Astrocyte (in vitro differentiated cells and primary cell): ENCODE data around the gene VEGFB. TPM values are rescaled to one million over a fixed set of nuclear protein-coding genes. Genes with fewer than 3 reads are reported as not detected.

Source experiments
- DNase-seq: peaks from one replicate; pipeline ENCODE4 v3.0.0-alpha.2; 2010; ENCODE audit warnings: low read depth
- FAIRE-seq: peaks from 2 replicates; lab custom pipeline; 2011; peaks lifted over from hg19 to GRCh38; lab: Jason Lieb, UNC
- H2AFZ ChIP-seq: 2 replicates; pipeline ENCODE4 v1.6.0; 2012; ENCODE audit warnings: low read depth, low read length, inconsistent platforms
- H3K27ac ChIP-seq: 2 replicates; pipeline ENCODE4 v1.5.1; 2011; ENCODE audit warnings: low read depth, low read length, inconsistent platforms
- H3K27me3 ChIP-seq: 2 replicates; pipeline ENCODE4 v1.6.0; 2011; ENCODE audit warnings: low read length, inconsistent platforms; ENCODE audit not compliant: insufficient read depth
- H3K36me3 ChIP-seq: 2 replicates; pipeline ENCODE4 v1.5.1; 2011; ENCODE audit warnings: low read length, inconsistent platforms; ENCODE audit not compliant: insufficient read depth
- H3K4me1 ChIP-seq: 2 replicates; pipeline ENCODE4 v1.5.1; 2011; ENCODE audit warnings: low read length, inconsistent platforms; ENCODE audit not compliant: insufficient read depth
- H3K4me2 ChIP-seq: 2 replicates; pipeline ENCODE4 v1.6.0; 2012; ENCODE audit warnings: low read length, inconsistent platforms
- H3K4me3 ChIP-seq: 2 replicates; pipeline ENCODE4 v1.5.1; 2011; ENCODE audit warnings: low read depth, mild to moderate bottlenecking, low read length, inconsistent platforms; ENCODE audit not compliant: insufficient read depth
- H3K79me2 ChIP-seq: 2 replicates; pipeline ENCODE4 v1.6.0; 2012; ENCODE audit warnings: mild to moderate bottlenecking, low read length, inconsistent platforms; ENCODE audit not compliant: insufficient read depth
- H3K9ac ChIP-seq: 2 replicates; pipeline ENCODE4 v1.6.0; 2012; ENCODE audit warnings: mild to moderate bottlenecking, low read length, inconsistent platforms
- H3K9me3 ChIP-seq: 2 replicates; pipeline ENCODE4 v1.5.1; 2012; ENCODE audit warnings: low read depth, mild to moderate bottlenecking, low read length, inconsistent platforms; ENCODE audit not compliant: insufficient read depth
- H4K20me1 ChIP-seq: 2 replicates; pipeline ENCODE4 v1.6.0; 2012; ENCODE audit warnings: low read length, inconsistent platforms; ENCODE audit not compliant: insufficient read depth
- H3K27ac Mint-ChIP-seq: one replicate; pipeline ENCODE4 v1.8.0; 2021; ENCODE audit warnings: mild to moderate bottlenecking, mixed read lengths; ENCODE audit not compliant: unreplicated experiment
- H3K27me3 Mint-ChIP-seq: one replicate; pipeline ENCODE4 v1.8.0; 2021; ENCODE audit warnings: low read depth, mixed read lengths; ENCODE audit not compliant: unreplicated experiment
- H3K36me3 Mint-ChIP-seq: one replicate; pipeline ENCODE4 v1.8.0; 2021; ENCODE audit warnings: low read depth, mixed read lengths; ENCODE audit not compliant: unreplicated experiment
- H3K4me1 Mint-ChIP-seq: one replicate; pipeline ENCODE4 v1.8.0; 2021; ENCODE audit warnings: low read depth, mixed read lengths; ENCODE audit not compliant: unreplicated experiment
- H3K4me3 Mint-ChIP-seq: one replicate; pipeline ENCODE4 v1.8.0; 2021; ENCODE audit warnings: mild to moderate bottlenecking, moderate library complexity, mixed read lengths; ENCODE audit not compliant: unreplicated experiment
- H3K9me3 Mint-ChIP-seq: one replicate; pipeline ENCODE4 v1.8.0; 2021; ENCODE audit warnings: mild to moderate bottlenecking, mixed read lengths; ENCODE audit not compliant: unreplicated experiment
- CTCF ChIP-seq: IDR thresholded peaks from 2 replicates; pipeline ENCODE4 v1.5.1; 2011; ENCODE audit warnings: low read depth, mild to moderate bottlenecking, inconsistent platforms, low read length, moderate library complexity; ENCODE audit not compliant: insufficient read depth
- EZH2 ChIP-seq: IDR thresholded peaks from 2 replicates; pipeline ENCODE4 v1.6.1; 2012; ENCODE audit warnings: mild to moderate bottlenecking, low read length, inconsistent platforms; ENCODE audit not compliant: insufficient read depth
- total RNA-seq: library from RNA; stranded (reverse); gene quantifications from 2 replicates; pipeline ENCODE4 v1.2.1, GENCODE V29; 2021

VEGFB gene
- total RNA-seq, 1 donor from 2014 or later, result 30.4 TPM

DNA sequence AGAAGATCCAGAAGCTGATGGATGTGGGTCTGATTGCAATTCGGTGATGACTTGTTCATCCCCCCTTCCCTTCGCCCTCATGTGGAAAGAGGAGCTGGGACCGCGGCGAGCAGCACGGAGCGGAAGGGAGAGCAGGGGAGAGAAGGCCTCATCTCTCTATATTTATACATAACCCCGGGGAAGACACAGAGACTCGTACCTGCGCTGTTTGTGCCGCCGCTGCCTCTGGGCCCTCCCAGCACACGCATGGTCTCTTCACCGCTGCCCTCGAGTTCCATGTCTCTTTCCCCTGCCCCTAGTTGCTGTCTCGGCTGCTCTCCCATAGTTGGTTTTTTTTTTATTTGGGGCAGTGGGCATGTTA lies 30.3 kb upstream of the VEGFB start:
- Mint-ChIP-seq H3K9me3 (no peaks in the 10 kb centered on the region), H3K4me3 (no peak overlapping the region), H3K4me1 (peaks cover 24% of the 10 kb centered on the region), H3K27me3 (no peaks in the 10 kb centered on the region), H3K36me3 (peaks cover 23% of the 10 kb centered on the region), H3K27ac (no peak overlapping the region)
- H3K4me2 ChIP-seq, result peak overlapping the region; percentile 20
- FAIRE-seq (no peak), DNase-seq (no peak)
- H3K79me2 ChIP-seq, result no peaks in the 10 kb centered on the region
- H3K27ac ChIP-seq, result no peak overlapping the region
- no peak overlapping the region for H2AFZ ChIP-seq
- H3K27me3 ChIP-seq, result no peaks in the 10 kb centered on the region
- H3K4me1 ChIP-seq, result peaks cover 25% of the 10 kb centered on the region
- H3K9me3 ChIP-seq, result no peaks in the 10 kb centered on the region
- peaks cover 42% of the 10 kb centered on the region for H4K20me1 ChIP-seq
- no peak overlapping the region for H3K4me3 ChIP-seq
- TF ChIP-seq CTCF (no peak), EZH2 (no peak)
- H3K9ac ChIP-seq, result no peak overlapping the region
- H3K36me3 ChIP-seq, result peaks cover 42% of the 10 kb centered on the region

DNA sequence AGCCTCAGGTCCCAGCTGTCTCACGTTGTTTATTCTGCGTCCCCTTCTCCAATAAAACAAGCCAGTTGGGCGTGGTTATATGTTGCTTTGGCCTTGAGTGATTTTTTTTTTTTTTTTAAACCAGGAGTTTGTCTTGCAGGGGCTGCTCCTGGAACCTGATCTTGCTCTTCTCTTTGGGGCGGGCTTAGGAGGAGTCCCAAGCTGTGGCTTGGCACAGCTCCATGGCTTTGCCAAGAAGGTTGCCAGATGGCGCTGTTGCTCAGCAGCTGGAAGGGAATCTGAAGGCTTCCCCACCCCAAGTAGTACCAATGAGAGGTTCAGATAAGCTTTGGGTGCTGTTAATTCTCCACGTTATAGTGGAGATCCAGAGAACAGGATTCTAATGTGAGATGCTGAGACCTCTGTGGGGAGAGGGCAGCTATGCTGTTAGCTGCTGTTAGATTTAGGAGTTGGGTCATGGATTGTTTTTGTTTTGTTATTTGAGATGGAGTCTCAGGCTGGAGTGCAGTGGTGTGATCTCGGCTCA lies 29.9 kb upstream of the VEGFB start:
- Histone ChIP-seq H3K79me2 (no peaks in the 10 kb centered on the region), H3K27ac (no peak overlapping the region), H3K4me3 (no peak overlapping the region), H3K4me2 (peak overlapping the region; percentile 20), H3K9ac (no peak overlapping the region), H3K4me1 (peaks cover 25% of the 10 kb centered on the region), H2AFZ (no peak overlapping the region), H3K9me3 (no peaks in the 10 kb centered on the region), H3K36me3 (peaks cover 42% of the 10 kb centered on the region), H3K27me3 (no peaks in the 10 kb centered on the region), H4K20me1 (peaks cover 42% of the 10 kb centered on the region)
- TF ChIP-seq EZH2, result no peak
- TF ChIP-seq CTCF, result peak; percentile 84
- no peaks in the 10 kb centered on the region for H3K27me3 Mint-ChIP-seq
- peak overlapping the region; percentile 23 for H3K27ac Mint-ChIP-seq
- H3K9me3 Mint-ChIP-seq, result no peaks in the 10 kb centered on the region
- H3K4me3 Mint-ChIP-seq, result no peak overlapping the region
- H3K36me3 Mint-ChIP-seq, result peaks cover 23% of the 10 kb centered on the region
- peak; percentile 55 for FAIRE-seq
- H3K4me1 Mint-ChIP-seq, result peaks cover 24% of the 10 kb centered on the region
- peak; percentile 88 for DNase-seq

- Histone ChIP-seq H3K4me1 (peaks cover 25% of the 10 kb centered on the region), H3K36me3 (peaks cover 27% of the 10 kb centered on the region), H4K20me1 (peaks cover 25% of the 10 kb centered on the region), H3K9ac (peak within 1 kb of the TSS; percentile 38), H3K27ac (peak within 1 kb of the TSS; percentile 65), H3K9me3 (no peaks in the 10 kb centered on the region), H3K79me2 (no peaks in the 10 kb centered on the region), H2AFZ (no peak within 1 kb of the TSS), H3K4me3 (no peak within 1 kb of the TSS), H3K4me2 (peak within 1 kb of the TSS; percentile 75), H3K27me3 (no peaks in the 10 kb centered on the region)
- Mint-ChIP-seq H3K4me3 (no peak within 1 kb of the TSS), H3K27me3 (no peaks in the 10 kb centered on the region), H3K27ac (peak within 1 kb of the TSS; percentile 78), H3K4me1 (peaks cover 21% of the 10 kb centered on the region), H3K36me3 (peaks cover 22% of the 10 kb centered on the region), H3K9me3 (no peaks in the 10 kb centered on the region)
- FAIRE-seq (no peak), DNase-seq (no peak)
- no peak for TF ChIP-seq CTCF
- TF ChIP-seq EZH2, result no peak
Measured at GRCh38 chr11:64206457-64207255, 27.7 kb upstream of the VEGFB start, which contains the start of gene FERMT3. TSS of gene FERMT3 (plus strand) at chr11:64206721. CDS start at chr11:64207365, 644 bp downstream.
